Mononuclear cell (primary cell): ENCODE data around the gene NT5C1B. TPM values are rescaled to one million over a fixed set of nuclear protein-coding genes. Genes with fewer than 3 reads are reported as not detected.

Experiments
- H3K27me3 ChIP-seq: 2 replicates; pipeline ENCODE4 v1.6.0; 2011; ENCODE audit warnings: low read length, control low read depth; ENCODE audit not compliant: insufficient read depth
- H3K4me1 ChIP-seq: 2 replicates; pipeline ENCODE4 v1.5.1; 2011; ENCODE audit warnings: mild to moderate bottlenecking, low read length, control low read depth; ENCODE audit not compliant: insufficient read depth
- H3K4me3 ChIP-seq: 2 replicates; pipeline ENCODE4 v1.5.1; 2011; ENCODE audit warnings: mild to moderate bottlenecking, low read length, moderate library complexity
- H3K9me3 ChIP-seq: 2 replicates; pipeline ENCODE4 v1.5.1; 2011; ENCODE audit warnings: low read depth, mild to moderate bottlenecking, control low read depth, low read length
- total RNA-seq: library from RNA; depleted of rRNA; stranded (reverse); fragments of >200 nt; gene quantifications from one replicate; pipeline ENCODE4 v1.2.3, GENCODE V29; 2012

Gene NT5C1B
- total RNA-seq, 1 donor: not detected

DNA sequence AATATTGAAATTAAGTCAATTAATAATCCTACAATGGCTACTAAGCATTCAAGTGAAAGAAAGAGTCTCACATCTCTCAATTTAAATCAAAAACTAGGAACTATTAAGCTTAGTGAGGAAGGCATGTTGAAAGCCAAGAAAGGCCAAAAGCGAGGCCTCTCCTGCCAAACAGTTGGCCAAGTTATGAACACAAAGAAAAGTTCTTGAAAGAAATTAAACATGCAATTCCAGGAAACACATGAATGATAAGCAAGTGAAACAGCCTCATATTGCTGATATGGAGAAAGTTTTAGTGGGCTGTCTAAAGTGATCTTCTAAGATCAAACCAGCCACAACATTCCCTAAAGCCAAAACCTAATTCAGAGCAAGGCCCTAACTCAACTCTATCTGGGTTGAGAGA, 40.7 kb downstream of the NT5C1B start:
- H3K9me3 ChIP-seq: no peaks in the 10 kb centered on the region
- no peak overlapping the region for H3K4me3 ChIP-seq
- peaks cover 4% of the 10 kb centered on the region for H3K4me1 ChIP-seq
- H3K27me3 ChIP-seq: no peaks in the 10 kb centered on the region

DNA sequence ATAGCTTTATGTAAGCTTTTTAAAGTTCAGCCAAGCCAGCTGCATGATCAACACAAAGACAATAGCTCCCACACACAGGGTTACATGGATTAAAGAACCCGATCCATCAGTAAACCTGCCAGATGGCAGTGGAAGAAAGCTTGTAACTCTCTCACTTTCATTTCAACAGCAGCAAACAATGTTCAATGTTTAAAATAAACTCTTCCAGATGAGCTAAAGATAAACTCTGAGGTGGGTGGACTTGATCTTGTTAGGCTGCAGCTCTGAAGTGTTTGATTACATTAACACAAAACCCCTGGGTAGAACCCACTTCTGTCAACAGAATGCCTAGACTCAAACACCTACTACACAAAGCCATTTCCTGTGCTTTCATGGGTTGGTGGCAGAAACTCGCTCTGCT, 42.8 kb downstream of the NT5C1B start:
- H3K9me3 ChIP-seq: no peaks in the 10 kb centered on the region
- H3K4me1 ChIP-seq: peaks cover 4% of the 10 kb centered on the region
- no peaks in the 10 kb centered on the region for H3K27me3 ChIP-seq
- H3K4me3 ChIP-seq: no peak overlapping the region

DNA sequence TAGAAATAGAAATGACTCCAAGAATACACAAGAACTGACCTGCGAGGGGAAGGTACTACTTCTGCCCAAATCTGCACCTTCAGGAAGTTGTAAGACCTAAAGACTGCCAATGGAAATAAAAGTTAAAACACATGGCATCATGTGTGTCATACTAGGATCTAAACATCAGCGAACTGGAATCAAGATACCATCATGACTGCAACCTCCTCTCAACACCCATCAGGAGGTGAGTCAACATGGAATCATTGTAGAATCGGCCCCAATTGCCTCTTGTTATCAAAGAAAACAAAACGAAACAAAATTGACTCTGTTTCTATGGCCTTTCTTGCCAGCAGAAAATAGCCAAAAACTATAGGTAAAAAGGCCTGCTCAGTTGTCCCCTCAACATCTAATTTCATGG, 44.0 kb downstream of the NT5C1B start:
- Histone ChIP-seq H3K9me3 (peaks cover 6% of the 10 kb centered on the region), H3K4me1 (peaks cover 4% of the 10 kb centered on the region), H3K27me3 (no peaks in the 10 kb centered on the region), H3K4me3 (no peak overlapping the region)

DNA sequence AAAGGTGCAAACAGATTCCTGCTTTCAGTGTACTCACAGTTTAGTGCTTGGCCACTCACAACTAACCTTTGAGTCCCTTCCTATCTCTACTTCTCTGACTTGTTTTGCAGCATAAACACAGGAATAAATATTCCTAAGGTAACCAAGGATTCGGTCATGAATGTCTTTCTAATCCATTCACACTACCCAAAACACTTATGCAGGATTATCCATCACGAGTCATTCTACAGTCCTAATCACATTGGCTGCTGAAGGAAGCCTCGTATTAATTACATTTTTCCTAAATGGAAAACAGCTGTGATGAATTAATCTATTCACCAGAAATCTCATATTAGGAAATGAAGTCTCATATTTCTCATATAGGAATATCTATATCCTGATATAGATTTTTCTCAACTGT, 45.2 kb downstream of the NT5C1B start:
- H3K27me3 ChIP-seq: no peaks in the 10 kb centered on the region
- no peak overlapping the region for H3K4me3 ChIP-seq
- H3K4me1 ChIP-seq: peaks cover 4% of the 10 kb centered on the region
- H3K9me3 ChIP-seq: peaks cover 6% of the 10 kb centered on the region

DNA sequence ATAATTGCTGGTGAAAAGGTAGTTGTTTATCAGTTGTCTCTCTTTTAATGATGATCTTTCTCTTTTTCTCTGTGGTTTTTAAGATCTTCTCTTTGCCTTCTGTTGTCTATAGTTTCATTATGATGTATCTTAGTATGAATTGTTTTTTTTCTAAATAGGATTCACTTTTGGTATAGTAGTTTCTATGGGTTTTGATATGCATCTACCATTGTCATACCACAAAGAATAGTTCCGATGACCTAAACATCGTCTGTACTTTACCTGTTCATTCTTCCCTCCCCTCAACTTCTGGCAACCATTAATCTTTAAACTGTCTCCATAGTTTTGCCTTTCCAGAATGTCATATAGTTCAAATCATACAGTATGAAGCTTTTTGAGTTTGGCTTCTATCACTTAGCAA, 48.5 kb downstream of the NT5C1B start:
- no peaks in the 10 kb centered on the region for H3K4me1 ChIP-seq

DNA sequence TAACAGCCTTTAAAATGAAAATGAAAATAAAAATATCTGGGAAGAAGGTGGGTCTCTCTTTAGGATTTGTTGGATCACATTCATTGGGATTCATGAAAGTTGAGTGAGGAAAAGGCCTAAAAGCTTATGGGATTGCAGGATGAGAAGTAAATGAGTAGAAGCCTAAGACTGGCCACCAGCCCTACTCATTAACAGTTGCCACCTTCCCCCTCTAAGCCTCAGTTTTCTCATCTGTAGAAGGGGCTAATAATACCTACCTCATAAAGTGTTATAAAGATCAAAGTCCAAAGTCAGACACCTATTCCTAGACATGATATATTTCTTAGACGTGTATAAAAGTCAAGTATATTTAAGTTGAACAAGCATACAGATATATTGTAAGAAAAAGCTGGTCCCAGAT, 52.7 kb downstream of the NT5C1B start:
- H3K9me3 ChIP-seq: peaks cover 6% of the 10 kb centered on the region
- no peak overlapping the region for H3K4me3 ChIP-seq
- no peaks in the 10 kb centered on the region for H3K4me1 ChIP-seq
- peaks cover 3% of the 10 kb centered on the region for H3K27me3 ChIP-seq

More for the DNA sequence above, 48.5 kb downstream of the NT5C1B start:
- Histone ChIP-seq H3K4me3 (no peak overlapping the region), H3K27me3 (peaks cover 3% of the 10 kb centered on the region), H3K9me3 (peaks cover 6% of the 10 kb centered on the region)

DNA sequence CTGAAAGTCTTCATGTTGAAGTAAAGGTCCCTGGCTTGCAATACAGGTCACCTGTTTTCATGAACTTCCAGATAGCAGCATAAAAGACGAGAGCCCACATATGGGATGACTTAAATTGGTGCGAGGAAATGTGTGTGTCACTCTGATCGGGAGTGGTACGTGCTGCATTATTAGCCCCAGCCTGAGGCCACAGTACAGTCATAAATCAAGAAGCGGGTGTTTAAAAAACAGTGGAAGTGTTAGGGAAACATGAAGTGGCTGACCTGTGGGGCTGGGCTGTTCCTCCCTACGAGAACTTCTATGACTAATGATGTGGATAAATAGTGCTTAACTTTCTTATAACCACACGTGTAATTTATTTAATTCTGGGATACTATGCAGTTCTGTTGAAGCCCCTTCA, 53.3 kb downstream of the NT5C1B start:
- Histone ChIP-seq H3K4me1 (no peaks in the 10 kb centered on the region), H3K27me3 (peaks cover 3% of the 10 kb centered on the region), H3K9me3 (peaks cover 5% of the 10 kb centered on the region), H3K4me3 (no peak overlapping the region)

DNA sequence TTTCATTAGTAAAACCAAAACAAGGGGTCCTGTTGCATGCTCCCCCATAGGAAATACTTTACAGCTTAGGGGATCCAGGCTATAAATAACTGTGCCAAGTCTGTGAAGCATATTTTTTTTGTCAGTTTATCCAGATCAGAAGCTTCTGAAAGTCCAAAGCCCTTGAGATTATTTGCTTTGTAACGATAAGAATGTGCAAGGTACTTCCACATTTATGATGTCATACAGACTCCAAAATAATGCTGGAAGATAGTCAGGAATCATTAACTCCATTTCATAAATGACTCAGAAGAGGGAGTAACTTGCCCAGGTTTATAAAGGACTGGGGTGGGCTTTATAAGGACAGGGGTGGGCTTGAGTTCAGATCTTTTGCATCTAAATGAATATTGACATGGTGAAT, 58.2 kb downstream of the NT5C1B start:
- Histone ChIP-seq H3K4me1 (no peaks in the 10 kb centered on the region), H3K9me3 (no peaks in the 10 kb centered on the region), H3K4me3 (no peak overlapping the region), H3K27me3 (peaks cover 2% of the 10 kb centered on the region)

DNA sequence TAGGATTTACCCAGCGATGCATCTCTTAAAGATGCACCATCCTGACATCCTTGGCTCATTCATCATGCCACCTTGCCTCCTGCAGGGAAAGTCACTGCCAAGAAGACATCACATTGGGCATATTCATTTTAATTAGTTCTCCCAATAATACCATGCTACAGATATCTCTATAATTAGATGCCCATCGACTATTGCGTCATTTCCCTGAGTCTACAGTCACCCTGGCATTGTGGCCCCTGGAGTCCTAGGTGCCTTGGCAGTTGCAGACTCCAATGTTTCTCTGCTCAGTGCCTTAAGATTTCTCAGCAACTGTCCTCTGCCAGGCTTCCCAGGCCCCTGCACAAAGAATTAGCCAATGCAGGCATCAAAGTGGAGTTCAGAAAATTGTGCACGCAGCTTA, 61.5 kb downstream of the NT5C1B start:
- Histone ChIP-seq H3K4me1 (no peaks in the 10 kb centered on the region), H3K9me3 (no peaks in the 10 kb centered on the region)

DNA sequence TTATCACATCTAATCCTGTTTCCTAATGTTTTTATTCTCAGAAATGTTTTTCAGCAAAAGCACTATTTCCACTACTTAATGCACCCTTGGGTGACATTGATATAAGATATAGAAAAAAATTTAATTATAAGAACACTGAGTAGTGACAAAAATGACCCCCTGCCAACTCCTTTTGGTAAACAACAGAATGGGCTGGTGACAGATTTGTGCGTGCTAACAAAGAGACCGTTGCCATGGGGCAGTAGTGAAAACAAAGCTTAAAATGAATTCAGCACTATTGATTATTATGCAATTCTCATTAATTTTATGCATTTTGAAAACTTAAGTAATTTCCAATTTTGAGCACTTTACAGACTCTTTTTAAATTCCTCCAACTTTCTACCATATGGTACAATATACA, 62.0 kb downstream of the NT5C1B start:
- no peak overlapping the region for H3K4me3 ChIP-seq
- no peaks in the 10 kb centered on the region for H3K27me3 ChIP-seq
- H3K9me3 ChIP-seq: no peaks in the 10 kb centered on the region
- H3K4me1 ChIP-seq: no peaks in the 10 kb centered on the region

More for the DNA sequence above, 61.5 kb downstream of the NT5C1B start:
- no peaks in the 10 kb centered on the region for H3K27me3 ChIP-seq
- H3K4me3 ChIP-seq: no peak overlapping the region

DNA sequence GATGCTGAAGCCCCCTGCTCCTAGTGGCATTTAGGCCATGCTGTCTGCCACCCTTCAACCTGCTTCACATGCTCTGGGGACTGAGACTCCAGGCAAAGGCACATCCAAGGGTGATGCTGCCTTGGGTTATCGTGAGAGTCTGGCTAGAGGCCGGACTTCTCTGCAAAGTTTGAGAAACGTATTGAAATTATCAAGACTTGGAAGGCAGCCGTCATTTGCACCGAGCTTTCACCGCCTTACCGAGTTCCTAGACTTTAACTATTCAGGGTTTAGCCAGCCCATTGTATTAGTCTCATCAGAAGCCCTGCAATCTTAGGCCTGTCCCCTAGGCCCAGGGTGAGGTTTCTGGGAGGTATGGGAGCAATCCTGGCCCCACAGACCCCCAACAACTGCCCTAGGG, 62.9 kb downstream of the NT5C1B start:
- Histone ChIP-seq H3K4me1 (no peaks in the 10 kb centered on the region), H3K4me3 (no peak overlapping the region), H3K9me3 (no peaks in the 10 kb centered on the region), H3K27me3 (no peaks in the 10 kb centered on the region)

DNA sequence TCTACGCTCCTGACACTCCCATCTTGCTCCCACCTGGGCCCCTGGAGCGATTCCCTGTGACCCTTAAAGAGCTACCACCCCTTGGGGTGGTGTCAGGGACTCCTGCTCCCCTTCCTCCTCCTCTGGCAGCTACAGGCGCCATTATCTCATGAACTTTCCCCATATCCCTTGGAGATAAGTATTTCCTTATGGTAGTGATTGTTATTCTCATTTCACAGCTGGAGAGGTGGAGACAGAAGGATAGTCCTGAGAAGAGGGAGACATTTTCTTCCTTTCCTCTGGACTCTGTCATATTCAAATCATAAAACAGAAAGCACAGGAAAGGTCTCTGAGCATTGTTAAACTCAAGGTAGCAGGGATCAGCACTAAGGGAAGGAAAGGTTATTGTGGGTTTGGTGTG, 63.5 kb downstream of the NT5C1B start:
- Histone ChIP-seq H3K9me3 (no peaks in the 10 kb centered on the region), H3K27me3 (no peaks in the 10 kb centered on the region), H3K4me1 (no peaks in the 10 kb centered on the region), H3K4me3 (no peak overlapping the region)

DNA sequence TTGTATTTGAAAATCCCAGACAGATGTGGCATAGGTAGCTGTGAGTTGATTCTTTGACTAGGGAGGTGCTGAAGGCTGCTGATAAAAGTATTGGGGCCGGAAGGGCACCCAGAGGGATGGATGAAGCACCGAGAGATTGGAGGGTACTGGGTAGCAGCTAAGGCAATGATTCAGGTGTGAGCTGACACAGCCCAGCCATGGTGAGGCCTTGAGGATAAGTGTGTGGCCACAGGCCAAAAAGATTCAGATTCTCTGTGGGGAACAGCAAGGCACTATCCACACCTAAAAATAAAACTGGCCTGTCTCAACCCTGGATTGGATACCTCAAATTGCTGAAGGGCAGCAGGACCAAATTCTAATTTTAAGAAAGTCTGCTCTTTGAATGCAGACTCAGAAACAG, 64.1 kb downstream of the NT5C1B start:
- Histone ChIP-seq H3K27me3 (no peaks in the 10 kb centered on the region), H3K4me1 (no peaks in the 10 kb centered on the region), H3K9me3 (no peaks in the 10 kb centered on the region), H3K4me3 (no peak overlapping the region)

DNA sequence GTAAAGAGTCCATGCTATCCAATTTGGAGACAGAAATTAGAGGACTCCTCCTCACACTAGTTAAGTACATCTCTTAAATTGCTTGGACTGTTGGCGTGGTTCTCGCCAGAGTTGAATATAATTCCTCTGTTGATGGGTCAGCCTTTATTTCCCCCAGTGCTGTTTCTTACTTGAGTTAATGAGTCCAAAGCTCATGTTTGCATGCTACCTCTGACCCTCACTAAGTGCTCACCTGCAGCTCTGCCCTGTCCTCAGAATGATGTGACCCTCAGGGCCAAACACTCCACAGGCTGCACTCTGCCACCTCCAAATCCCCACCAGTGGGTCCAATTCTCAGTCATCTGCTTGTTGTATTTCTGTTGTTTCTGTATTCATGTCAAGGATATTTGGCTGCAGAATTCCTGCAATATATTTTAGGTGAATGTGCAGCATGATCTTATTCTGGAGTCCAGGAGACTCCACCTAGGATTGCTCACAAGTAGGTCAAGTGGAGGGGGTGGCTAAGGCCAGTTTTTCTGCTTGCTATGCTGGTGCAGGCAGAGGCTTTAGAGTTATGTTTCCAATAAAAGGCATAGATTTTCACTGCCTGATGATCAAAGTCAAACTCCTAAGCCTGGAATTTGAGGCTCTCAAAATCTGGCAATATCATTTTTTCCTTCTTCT, 66.8 kb downstream of the NT5C1B start:
- H3K27me3 ChIP-seq: no peaks in the 10 kb centered on the region
- no peak overlapping the region for H3K4me3 ChIP-seq
- no peaks in the 10 kb centered on the region for H3K4me1 ChIP-seq
- H3K9me3 ChIP-seq: no peaks in the 10 kb centered on the region

DNA sequence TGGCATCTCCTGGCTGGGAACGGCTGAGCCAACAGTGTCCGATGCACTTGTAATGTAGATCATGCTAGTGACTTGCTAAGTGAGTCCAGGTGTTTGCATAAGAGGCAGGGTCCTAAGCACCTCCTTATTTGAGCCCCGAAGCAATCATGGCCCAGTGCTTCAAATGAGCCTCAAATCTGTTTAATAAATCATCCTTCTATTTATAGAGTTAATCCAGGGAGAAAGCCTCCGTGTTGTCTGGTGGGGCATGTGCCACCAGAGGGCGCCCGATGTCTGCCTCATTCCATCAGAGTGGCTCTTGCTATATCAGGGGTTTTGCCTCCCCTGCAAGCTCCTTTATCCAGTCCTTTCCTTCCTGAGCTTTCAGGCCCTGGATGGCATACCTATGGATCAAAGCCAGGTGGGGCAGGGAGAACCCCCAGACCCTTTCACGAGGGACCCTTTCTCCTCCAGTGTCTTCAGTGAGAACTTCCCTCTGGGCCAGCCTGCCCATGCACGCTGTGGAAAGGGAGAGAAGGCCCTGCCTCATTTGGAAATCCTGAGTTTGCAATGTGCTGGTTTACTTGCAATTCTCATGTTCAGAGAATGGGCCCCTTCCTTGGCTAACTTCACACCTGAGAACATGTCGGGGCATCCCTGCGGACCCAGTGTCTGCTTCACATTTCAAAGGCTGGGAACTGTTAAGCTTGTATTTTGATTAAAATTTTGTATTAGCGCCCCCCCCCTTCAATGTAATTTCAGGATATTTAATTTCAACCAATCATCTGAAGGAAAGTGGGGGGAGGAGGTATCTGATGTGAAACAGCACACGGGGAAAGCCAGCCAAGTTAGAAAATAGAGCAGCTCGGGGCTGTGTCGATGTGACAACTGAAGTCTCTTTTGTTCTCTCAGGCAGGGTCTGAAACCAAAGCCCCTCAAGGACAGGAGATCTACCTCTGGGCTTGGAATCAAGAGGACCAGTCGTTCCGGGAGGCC, 68.6 kb downstream of the NT5C1B start:
- Histone ChIP-seq H3K9me3 (no peaks in the 10 kb centered on the region), H3K4me1 (no peaks in the 10 kb centered on the region), H3K4me3 (no peak overlapping the region), H3K27me3 (peaks cover 6% of the 10 kb centered on the region)
